22Rv1 (cell line): ENCODE results near the gene WDR64.

Source experiments
- H3K27ac ChIP-seq: fragments of 450-650 bp; 2 replicates; pipeline ENCODE4 v1.5.1; 2017
- ZFX ChIP-seq: fragments of 450-650 bp; IDR thresholded peaks from 2 replicates; pipeline ENCODE4 v1.6.1; 2017; ENCODE audit warnings: antibody characterized with exemption, borderline replicate concordance
- TF ChIP-seq, protein P1 (sequence below): fragments of 450-650 bp; IDR thresholded peaks from 2 replicates; pipeline ENCODE4 v1.5.1; 2017; ENCODE audit warnings: mild to moderate bottlenecking

Gene WDR64

GRCh38 chr1:241762713-241763339 lies 110.7 kb downstream of the WDR64 start:
- H3K27ac ChIP-seq, result no peak overlapping the region
- TF ChIP-seq, protein P1, sequence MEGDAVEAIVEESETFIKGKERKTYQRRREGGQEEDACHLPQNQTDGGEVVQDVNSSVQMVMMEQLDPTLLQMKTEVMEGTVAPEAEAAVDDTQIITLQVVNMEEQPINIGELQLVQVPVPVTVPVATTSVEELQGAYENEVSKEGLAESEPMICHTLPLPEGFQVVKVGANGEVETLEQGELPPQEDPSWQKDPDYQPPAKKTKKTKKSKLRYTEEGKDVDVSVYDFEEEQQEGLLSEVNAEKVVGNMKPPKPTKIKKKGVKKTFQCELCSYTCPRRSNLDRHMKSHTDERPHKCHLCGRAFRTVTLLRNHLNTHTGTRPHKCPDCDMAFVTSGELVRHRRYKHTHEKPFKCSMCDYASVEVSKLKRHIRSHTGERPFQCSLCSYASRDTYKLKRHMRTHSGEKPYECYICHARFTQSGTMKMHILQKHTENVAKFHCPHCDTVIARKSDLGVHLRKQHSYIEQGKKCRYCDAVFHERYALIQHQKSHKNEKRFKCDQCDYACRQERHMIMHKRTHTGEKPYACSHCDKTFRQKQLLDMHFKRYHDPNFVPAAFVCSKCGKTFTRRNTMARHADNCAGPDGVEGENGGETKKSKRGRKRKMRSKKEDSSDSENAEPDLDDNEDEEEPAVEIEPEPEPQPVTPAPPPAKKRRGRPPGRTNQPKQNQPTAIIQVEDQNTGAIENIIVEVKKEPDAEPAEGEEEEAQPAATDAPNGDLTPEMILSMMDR, result no peak
- no peak for TF ChIP-seq ZFX

- TF ChIP-seq ZFX, result no peak
- no peak overlapping the region for H3K27ac ChIP-seq
These were observed 113.3 kb downstream of the WDR64 start for GRCh38 chr1:241765390-241765789.

DNA sequence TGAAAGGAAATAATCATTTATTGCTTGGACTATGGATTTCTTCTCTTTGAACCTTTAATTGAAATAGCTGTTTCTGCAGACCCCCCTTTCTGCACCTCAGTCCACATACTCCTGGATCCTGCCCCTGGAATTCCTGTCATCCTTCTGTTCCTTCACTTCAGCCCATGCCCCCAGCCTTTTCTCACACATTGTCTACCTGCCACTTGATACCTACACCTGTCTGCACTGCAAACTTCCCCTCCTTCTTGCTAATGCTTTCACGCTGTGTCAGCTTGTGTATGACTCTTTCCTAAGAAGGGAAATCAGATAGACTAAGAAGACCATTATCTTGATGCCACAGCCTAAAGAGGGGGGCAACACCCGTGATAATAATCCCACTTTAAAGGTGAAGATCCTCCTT lies 115.7 kb downstream of the WDR64 start:
- H3K27ac ChIP-seq, result no peak overlapping the region
- no peak for TF ChIP-seq ZFX
- TF ChIP-seq, protein P1, result no peak

- TF ChIP-seq, protein P1, result no peak
- TF ChIP-seq ZFX, result no peak
- no peak overlapping the region for H3K27ac ChIP-seq
These were observed 118.0 kb downstream of the WDR64 start for GRCh38 chr1:241770115-241770514.

- TF ChIP-seq, protein P1, result no peak
- no peak for TF ChIP-seq ZFX
- no peak overlapping the region for H3K27ac ChIP-seq
These were observed 119.0 kb downstream of the WDR64 start for GRCh38 chr1:241771117-241771516.

GRCh38 chr1:241772932-241773500 lies 120.9 kb downstream of the WDR64 start:
- H3K27ac ChIP-seq, result no peak overlapping the region
- TF ChIP-seq, protein P1, result no peak
- no peak for TF ChIP-seq ZFX

DNA sequence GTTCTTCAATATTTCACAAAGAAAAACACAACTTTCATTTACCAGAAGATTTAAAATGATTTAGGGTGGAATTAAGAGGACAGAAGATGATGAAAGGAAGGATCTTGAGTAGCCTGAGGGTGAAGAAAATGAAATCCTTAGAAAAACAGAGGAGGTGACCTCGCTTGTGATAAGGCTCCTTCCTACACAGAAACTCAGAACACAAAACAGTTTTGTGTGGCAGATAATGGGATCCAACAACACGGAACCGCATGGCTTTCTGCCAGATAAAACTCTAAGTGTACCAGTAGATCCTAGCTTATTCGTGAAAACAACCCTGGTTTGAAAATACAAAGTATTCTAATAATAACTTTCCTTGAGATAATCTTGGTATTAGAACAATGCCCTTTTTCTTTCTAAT lies 121.9 kb downstream of the WDR64 start:
- no peak for TF ChIP-seq ZFX
- TF ChIP-seq, protein P1, result no peak
- no peak overlapping the region for H3K27ac ChIP-seq

GRCh38 chr1:241775021-241775420 lies 122.9 kb downstream of the WDR64 start:
- no peak for TF ChIP-seq ZFX
- TF ChIP-seq, protein P1, result no peak
- H3K27ac ChIP-seq, result no peak overlapping the region
